SW 1271 (cell line): ENCODE results near the gene TTC9B.

Experiments used
- DNase-seq, 2 experiments: peaks; one replicate each; lab custom pipeline; 2025; lab: John Stamatoyannopoulos, UW

TTC9B gene

GRCh38 chr19:40247735-40248262, 29.6 kb upstream of the TTC9B start:
- DNase-seq: no peak

GRCh38 chr19:40247178-40247577, 29.0 kb upstream of the TTC9B start:
- DNase-seq: no peak

GRCh38 chr19:40246292-40247073, 28.3 kb upstream of the TTC9B start:
- DNase-seq: no peak

GRCh38 chr19:40245506-40246128, 27.4 kb upstream of the TTC9B start:
- DNase-seq: no peak

GRCh38 chr19:40244579-40245317, 26.6 kb upstream of the TTC9B start:
- DNase-seq: no peak

GRCh38 chr19:40243181-40243580, 25.0 kb upstream of the TTC9B start:
- DNase-seq: no peak

DNA sequence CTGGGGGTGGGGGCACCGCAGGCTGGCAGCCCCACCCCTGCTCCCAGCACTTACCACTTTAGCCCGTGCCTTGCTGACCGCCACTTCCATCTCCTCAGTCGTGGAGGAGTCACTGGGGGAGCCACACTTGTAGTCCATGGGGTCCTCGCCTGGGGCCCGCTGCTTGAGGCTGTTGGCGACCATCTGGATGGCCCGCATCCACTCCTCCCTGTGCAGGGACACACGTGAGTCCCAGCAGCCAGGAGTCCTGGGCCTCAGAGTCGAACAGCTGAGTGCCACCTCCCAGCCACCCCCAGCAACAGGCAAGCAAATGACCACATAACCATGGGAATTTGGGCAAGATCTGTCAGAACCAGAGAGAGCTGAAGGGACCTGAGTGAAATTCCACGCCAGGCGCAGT, 24.3 kb upstream of the TTC9B start:
- DNase-seq: no peak

DNA sequence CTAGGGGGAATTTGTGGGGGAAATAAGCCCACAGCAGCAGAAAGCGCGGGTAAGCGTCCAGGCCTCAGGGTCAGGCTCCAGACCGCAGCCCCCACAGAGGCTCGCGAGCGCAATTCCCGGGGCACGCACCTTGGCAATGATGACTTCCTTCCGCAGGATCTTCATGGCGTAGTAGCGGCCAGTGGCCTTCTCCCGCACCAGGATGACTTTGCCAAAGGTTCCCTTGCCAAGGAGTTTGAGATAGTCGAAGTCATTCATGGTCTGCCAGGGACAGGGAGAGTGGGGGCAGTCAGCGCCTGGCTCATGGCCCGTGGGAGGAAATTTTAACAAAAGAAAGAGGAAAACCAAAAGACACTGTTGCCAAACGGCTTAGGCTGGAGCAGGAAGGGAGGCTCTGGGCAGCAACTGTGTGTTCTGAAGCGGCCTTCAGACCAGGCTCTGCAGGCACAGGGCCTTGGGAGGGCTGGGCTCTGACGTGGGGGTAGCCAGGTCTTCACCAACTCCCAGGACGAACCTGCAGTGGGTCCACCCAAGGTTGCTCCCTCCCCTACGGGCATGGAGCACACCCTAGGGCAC, 23.7 kb upstream of the TTC9B start:
- no peak for DNase-seq

- no peak for DNase-seq
Observed at GRCh38 chr19:40241125-40241808, 23.1 kb upstream of the TTC9B start.

DNA sequence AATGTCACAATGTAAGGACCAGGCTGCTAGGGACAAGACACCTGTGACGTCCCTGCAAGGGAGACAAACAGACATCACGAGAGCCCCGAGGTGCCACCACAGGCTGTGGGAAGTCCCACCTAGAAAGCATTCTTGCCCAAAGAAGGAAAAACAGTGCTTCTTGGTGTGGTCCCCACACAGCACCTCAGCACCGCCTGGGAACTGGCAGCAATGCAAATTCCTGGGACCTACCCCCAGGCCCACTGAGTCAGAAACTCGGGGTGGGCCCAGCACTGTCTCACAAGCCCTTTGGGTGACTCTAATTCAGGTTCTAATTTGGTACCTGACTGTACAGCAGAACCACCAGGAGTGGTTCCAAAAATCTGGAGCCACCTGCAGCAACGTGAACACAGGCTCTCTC, 22.1 kb upstream of the TTC9B start:
- DNase-seq: no peak

DNA sequence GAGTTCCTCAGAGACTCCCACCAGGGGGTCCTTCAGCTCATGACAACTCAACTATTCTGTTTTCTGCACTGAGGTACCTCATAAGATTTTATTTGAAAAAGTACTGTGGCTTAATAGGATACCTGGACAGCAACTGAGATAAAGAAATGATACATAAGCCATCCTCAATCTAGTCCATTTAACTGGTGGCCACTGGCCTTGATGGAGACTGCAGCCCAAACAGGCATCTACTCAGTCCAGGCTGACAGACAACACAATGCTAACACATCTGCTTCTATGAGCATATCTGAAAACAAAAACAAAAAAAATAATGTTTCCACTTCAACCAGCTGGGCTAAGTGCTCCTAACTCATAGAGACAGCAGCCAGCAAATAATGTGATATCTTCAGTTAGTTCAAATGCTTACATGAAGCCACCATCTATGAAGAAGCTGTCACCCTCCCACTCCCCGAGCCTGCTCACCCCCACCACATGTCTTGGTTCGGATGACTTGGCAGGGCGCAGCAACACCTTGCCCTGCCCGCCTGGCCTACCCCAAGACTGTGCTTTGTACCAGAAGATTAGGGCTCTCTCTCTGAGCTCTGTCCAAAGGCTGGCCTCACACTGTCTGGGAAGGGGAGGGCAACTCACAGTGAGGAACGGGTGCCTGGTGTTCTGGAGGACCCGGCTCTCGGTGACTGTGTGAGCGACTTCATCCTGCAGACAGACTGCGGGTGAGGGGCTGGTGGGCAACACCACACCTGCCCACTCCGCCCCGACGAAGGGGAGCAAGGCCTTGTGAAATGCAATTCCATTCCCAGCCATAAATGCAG, 21.4 kb upstream of the TTC9B start:
- no peak for DNase-seq

DNA sequence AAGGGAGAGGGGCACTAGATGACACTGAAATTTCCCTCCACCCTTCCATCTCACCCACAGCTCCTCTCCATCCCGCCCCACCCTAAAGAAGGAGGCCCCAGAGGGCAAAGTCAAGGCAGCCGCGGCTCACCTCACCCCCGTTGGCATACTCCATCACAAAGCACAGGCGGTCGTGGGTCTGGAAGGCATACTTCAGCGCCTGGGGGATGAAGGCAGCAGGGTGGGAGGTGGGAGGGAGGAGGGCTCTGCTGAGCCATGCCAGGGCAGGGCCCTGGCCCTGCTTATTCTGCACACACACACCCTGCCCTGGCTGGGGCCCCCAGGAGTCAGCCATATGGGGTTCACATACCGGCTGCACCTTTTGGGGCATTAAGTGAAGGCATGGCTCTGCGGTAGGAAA, 20.6 kb upstream of the TTC9B start:
- DNase-seq: no peak

- DNase-seq: no peak
Observed at GRCh38 chr19:40237791-40238190, 19.6 kb upstream of the TTC9B start.

- DNase-seq: no peak
Observed at GRCh38 chr19:40236366-40236765, 18.2 kb upstream of the TTC9B start.

DNA sequence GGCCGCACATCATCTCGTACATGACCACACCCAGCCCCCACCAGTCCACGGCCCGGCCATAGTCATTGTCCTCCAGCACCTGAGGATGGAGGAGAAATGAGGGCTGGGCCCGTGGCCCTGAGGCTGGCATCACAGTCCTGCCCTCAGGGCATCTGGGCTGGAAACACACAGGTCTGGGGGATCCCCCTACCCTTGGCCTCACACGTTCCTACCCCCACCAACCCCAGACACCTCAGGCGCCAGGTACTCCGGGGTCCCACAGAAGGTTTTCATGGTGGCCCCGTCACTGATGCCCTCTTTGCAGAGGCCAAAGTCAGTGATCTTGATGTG, 17.8 kb upstream of the TTC9B start:
- DNase-seq: no peak

GRCh38 chr19:40235238-40236025, 17.2 kb upstream of the TTC9B start:
- DNase-seq: no peak

- DNase-seq: no peak
Observed at GRCh38 chr19:40234429-40235237, 16.4 kb upstream of the TTC9B start.

DNA sequence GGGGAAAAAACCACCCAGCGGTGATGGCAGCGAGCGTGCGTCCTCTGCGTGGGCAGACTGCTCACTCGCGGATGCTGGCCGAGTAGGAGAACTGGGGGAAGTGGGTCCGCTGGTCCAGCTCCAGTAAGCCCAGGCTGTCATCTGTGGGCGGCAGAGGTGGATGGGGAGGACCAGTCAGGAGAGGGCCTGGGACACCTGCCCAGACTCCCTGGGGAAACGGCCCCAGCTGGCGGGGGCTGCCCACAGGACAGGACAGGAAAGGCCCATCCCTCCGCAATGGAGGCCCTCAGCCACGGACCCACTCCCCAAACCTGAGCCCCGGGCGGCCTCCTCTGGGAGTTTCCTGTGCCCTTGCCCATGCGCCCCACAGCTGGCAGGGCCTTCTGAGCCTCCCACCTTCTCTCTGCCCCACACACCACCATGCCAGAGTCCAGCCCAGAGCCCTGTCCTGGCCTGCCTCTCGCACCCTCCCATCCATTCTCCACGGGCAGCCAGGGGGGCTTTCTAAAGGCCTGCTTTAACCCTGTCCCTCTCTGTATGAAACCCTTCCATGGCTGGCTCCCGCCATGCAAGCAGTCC, 15.7 kb upstream of the TTC9B start:
- DNase-seq: no peak
